IMR-90 (cell line): ENCODE results near the gene MTFR1L. TPM values are rescaled to one million over a fixed set of nuclear protein-coding genes. Genes with fewer than 3 reads are reported as not detected.

Source experiments
- ATAC-seq: fragments of 200-7000 bp; cut with Tn5 transposase; 2 replicates; pipeline ENCODE4 v1.9.1; 2020; ENCODE audit warnings: low read depth, mild to moderate bottlenecking, moderate library complexity
- BruUV-seq: library from RNA; stranded (reverse); fragments of 400-500 nt; replicated peaks from 2 replicates; lab custom pipeline; 2021; lab: Mats Ljungman, UMichigan
- CTCF ChIA-PET: fragments of 300-600 bp; formaldehyde crosslinking; extraction: SDS; loops from one replicate; lab custom pipeline; 2021; ENCODE audit warnings: antibody characterized with exemption; lab: Yijun Ruan, JAX
- POLR2A ChIA-PET: fragments of 300-600 bp; sonication (Branson Sonifier 250); formaldehyde crosslinking; loops from one replicate; lab custom pipeline; 2022; ENCODE audit warnings: antibody characterized with exemption; ENCODE audit not compliant: unreplicated experiment; lab: Charles Lee
- DNase-seq: peaks from one replicate; pipeline ENCODE4 v3.0.0; 2013
- H2AFZ ChIP-seq: replicated peaks from 2 replicates; pipeline ENCODE3; 2013; ENCODE audit warnings: low read length, mild to moderate bottlenecking; ENCODE audit not compliant: poor library complexity
- H2AK5ac ChIP-seq: 2 replicates; pipeline ENCODE4 v1.6.1; 2013; ENCODE audit warnings: low read depth, low read length, inconsistent platforms
- H2AK9ac ChIP-seq: replicated peaks from 2 replicates; pipeline ENCODE3; 2013; ENCODE audit warnings: mild to moderate bottlenecking, low read depth, low read length, moderate library complexity; ENCODE audit not compliant: poor library complexity
- H2BK120ac ChIP-seq: 2 replicates; pipeline ENCODE4 v1.6.1; 2013; ENCODE audit warnings: low read depth, low read length, inconsistent platforms
- H2BK15ac ChIP-seq: 3 replicates; pipeline ENCODE4 v1.6.1; 2013; ENCODE audit warnings: low read depth, low read length, inconsistent platforms
- H2BK20ac ChIP-seq: 2 replicates; pipeline ENCODE4 v1.6.1; 2013; ENCODE audit warnings: low read depth, mild to moderate bottlenecking, inconsistent platforms, low read length, moderate library complexity
- H2BK5ac ChIP-seq: 2 replicates; pipeline ENCODE4 v1.6.1; 2013; ENCODE audit warnings: mild to moderate bottlenecking, low read depth, low read length, inconsistent platforms; ENCODE audit not compliant: poor library complexity, severe bottlenecking
- H3K14ac ChIP-seq: replicated peaks from 2 replicates; pipeline ENCODE4 v1.6.1; 2013; ENCODE audit warnings: low read depth, low read length, inconsistent platforms
- H3K18ac ChIP-seq: 2 replicates; pipeline ENCODE4 v1.6.1; 2013; ENCODE audit warnings: low read depth, low read length, control low read depth
- H3K23ac ChIP-seq: 2 replicates; pipeline ENCODE4 v1.6.1; 2013; ENCODE audit warnings: low read depth, low read length, inconsistent platforms
- H3K27ac ChIP-seq: 2 replicates; pipeline ENCODE4 v1.5.1; 2013; ENCODE audit warnings: mild to moderate bottlenecking, control low read depth, low read length; ENCODE audit not compliant: insufficient read depth
- H3K27me3 ChIP-seq: 2 replicates; pipeline ENCODE4 v1.6.1; 2013; ENCODE audit warnings: low read length; ENCODE audit not compliant: control insufficient read depth, insufficient read depth
- H3K36me3 ChIP-seq: 2 replicates; pipeline ENCODE4 v1.6.1; 2013; ENCODE audit warnings: low read length, mixed read lengths; ENCODE audit not compliant: control insufficient read depth, insufficient read depth
- H3K4ac ChIP-seq: 2 replicates; pipeline ENCODE4 v1.6.1; 2013; ENCODE audit warnings: low read depth, low read length, inconsistent platforms
- H3K4me1 ChIP-seq: 2 replicates; pipeline ENCODE4 v1.6.1; 2013; ENCODE audit warnings: low read length, mixed read lengths; ENCODE audit not compliant: control insufficient read depth, insufficient read depth
- H3K4me2 ChIP-seq: 2 replicates; pipeline ENCODE4 v1.6.1; 2013; ENCODE audit warnings: low read depth, mild to moderate bottlenecking, control low read depth, low read length, moderate library complexity
- H3K4me3 ChIP-seq: 2 replicates; pipeline ENCODE4 v1.5.1; 2013; ENCODE audit warnings: low read depth, mild to moderate bottlenecking, control low read depth, low read length, moderate library complexity; ENCODE audit not compliant: insufficient read depth
- H3K56ac ChIP-seq: 2 replicates; pipeline ENCODE4 v1.6.1; 2013; ENCODE audit warnings: low read length, inconsistent platforms; ENCODE audit not compliant: insufficient read depth; ENCODE audit errors: extremely low read depth
- H3K79me1 ChIP-seq, 2 experiments: 2 replicates each; pipeline ENCODE4 v1.6.1; 2013; ENCODE audit warnings: low read length in 2 of 2, inconsistent platforms in 1 of 2, low read depth in 1 of 2
- H3K9ac ChIP-seq: 2 replicates; pipeline ENCODE4 v1.6.1; 2013; ENCODE audit warnings: low read depth, low read length, control low read depth
- H3K9me1 ChIP-seq: 2 replicates; pipeline ENCODE4 v1.6.1; 2013; ENCODE audit warnings: low read length, inconsistent platforms; ENCODE audit not compliant: insufficient read depth
- H3K9me3 ChIP-seq: 2 replicates; pipeline ENCODE4 v1.6.1; 2013; ENCODE audit warnings: low read length; ENCODE audit not compliant: control insufficient read depth, insufficient read depth
- H4K20me1 ChIP-seq: 2 replicates; pipeline ENCODE4 v1.6.1; 2013; ENCODE audit warnings: low read length, inconsistent platforms; ENCODE audit not compliant: insufficient read depth
- H4K5ac ChIP-seq: 2 replicates; pipeline ENCODE4 v1.6.1; 2013; ENCODE audit warnings: mild to moderate bottlenecking, low read depth, low read length, control low read depth
- H4K8ac ChIP-seq, 2 experiments: 2 replicates each; pipeline ENCODE4 v1.6.1; 2013; ENCODE audit warnings: low read depth in 2 of 2, low read length in 2 of 2, control low read depth in 1 of 2, inconsistent platforms in 1 of 2
- H4K91ac ChIP-seq: 2 replicates; pipeline ENCODE4 v1.6.1; 2013; ENCODE audit warnings: low read depth, low read length, inconsistent platforms; ENCODE audit not compliant: insufficient read depth
- BHLHE40 ChIP-seq: fragments of 150-350 bp; IDR thresholded peaks from 2 replicates; pipeline ENCODE4 v1.6.1; 2016; ENCODE audit warnings: mild to moderate bottlenecking, low read depth, low read length
- CEBPB ChIP-seq: IDR thresholded peaks from 2 replicates; pipeline ENCODE4 v1.6.1; 2012; ENCODE audit warnings: low read depth, low read length, improper control_type of control experiment
- CHD1 ChIP-seq: IDR thresholded peaks from 2 replicates; pipeline ENCODE4 v1.6.1; 2012; ENCODE audit warnings: low read depth, low read length, improper control_type of control experiment
- CTCF ChIP-seq: conservative IDR thresholded peaks from 2 replicates; pipeline ENCODE4 v1.5.1; 2012; ENCODE audit warnings: mild to moderate bottlenecking, low read depth, low read length, improper control_type of control experiment
- ELK1 ChIP-seq: fragments of 150-350 bp; IDR thresholded peaks from 2 replicates; pipeline ENCODE4 v1.6.1; 2016; ENCODE audit warnings: low read depth, mild to moderate bottlenecking, low read length, moderate library complexity, borderline replicate concordance
- FOS ChIP-seq: fragments of 150-350 bp; IDR thresholded peaks from 2 replicates; pipeline ENCODE4 v1.6.1; 2016; ENCODE audit warnings: low read depth, low read length
- MAFK ChIP-seq: IDR thresholded peaks from 2 replicates; pipeline ENCODE4 v1.6.1; 2012; ENCODE audit warnings: low read depth, low read length, improper control_type of control experiment
- MAZ ChIP-seq: IDR thresholded peaks from 2 replicates; pipeline ENCODE4 v1.6.1; 2012; ENCODE audit warnings: low read depth, mild to moderate bottlenecking, low read length, improper control_type of control experiment, moderate library complexity, borderline replicate concordance
- MXI1 ChIP-seq: IDR thresholded peaks from 2 replicates; pipeline ENCODE4 v1.6.1; 2012; ENCODE audit warnings: low read depth, mild to moderate bottlenecking, low read length, moderate library complexity, borderline replicate concordance
- POLR2A ChIP-seq: IDR thresholded peaks from 2 replicates; pipeline ENCODE4 v1.6.1; 2012; ENCODE audit warnings: mild to moderate bottlenecking, low read depth, low read length
- RAD21 ChIP-seq: IDR thresholded peaks from 2 replicates; pipeline ENCODE4 v1.6.1; 2012; ENCODE audit warnings: low read length, improper control_type of control experiment
- RFX5 ChIP-seq: IDR thresholded peaks from 2 replicates; pipeline ENCODE4 v1.8.0; 2012; ENCODE audit warnings: low read depth, mild to moderate bottlenecking, low read length, moderate library complexity
- SMC3 ChIP-seq: fragments of 150-350 bp; IDR thresholded peaks from 2 replicates; pipeline ENCODE4 v1.6.1; 2016; ENCODE audit warnings: low read depth, mild to moderate bottlenecking, antibody characterized with exemption, low read length, moderate library complexity
- USF2 ChIP-seq: fragments of 150-350 bp; IDR thresholded peaks from 2 replicates; pipeline ENCODE4 v1.6.1; 2017; ENCODE audit warnings: mild to moderate bottlenecking, antibody characterized with exemption, low read length, low read depth
- WGBS, 2 experiments: methylation state at CpG; one replicate each; pipeline versions ENCODE4 v1.1.5 to v1.1.7; 2013; ENCODE audit warnings: missing lambda C conversion rate in 2 of 2; ENCODE audit not compliant: insufficient read length in 1 of 2; ENCODE audit errors: extremely low coverage in 2 of 2; 5-methylcytosine and 5-hydroxymethylcytosine counted together
- dilution Hi-C: fragments of 300-500 bp; cut with HindIII; formaldehyde crosslinking; loops from one replicate; pipeline ENCODE4 v1.14.3; 2018; ENCODE audit warnings: low sequenced_read_pairs; ENCODE audit not compliant: unreplicated experiment
- in situ Hi-C: fragments of 300-500 bp; cut with MboI; formaldehyde crosslinking; loops from 3 replicates; pipeline ENCODE4 v1.14.3; 2019; ENCODE audit warnings: low sequenced_read_pairs, inconsistent platforms, mixed read lengths
- intact Hi-C: fragments of 100-400 bp; cut with micrococcal nuclease; formaldehyde crosslinking; loops from 2 replicates; pipeline ENCODE4 v1.10.0; 2022
- polyA plus RNA-seq, 3 experiments: library from polyadenylated mRNA; depleted of rRNA; stranded (reverse); fragments of >200 nt; gene quantifications; 2 replicates each; pipeline ENCODE4 v1.2.3, GENCODE V29; 2012; ENCODE audit warnings: low replicate concordance in 1 of 3
- total RNA-seq: library from RNA; depleted of rRNA; stranded (reverse); fragments of >200 nt; gene quantifications from 2 replicates; pipeline ENCODE4 v1.2.3, GENCODE V29; 2012

MTFR1L gene
- total and polyA plus RNA-seq, 2 of the 4 experiments (the other 2 are of a cell fraction): 69.1 to 69.7 TPM

- WGBS, 2 experiments: no CpG with 5 or more reads among the region's 5 CpGs
- Histone ChIP-seq H3K27me3 (no peaks in the 10 kb centered on the region), H4K8ac (no peak overlapping the region), H3K18ac (no peak overlapping the region), H3K9ac (no peak overlapping the region), H3K79me1 (peaks cover 4 to 10% of the 10 kb centered on the region in 2 experiments), H3K36me3 (peaks cover 56% of the 10 kb centered on the region), H3K4ac (no peak overlapping the region), H2BK20ac (no peak overlapping the region), H2BK5ac (no peak overlapping the region), H3K4me2 (no peak overlapping the region), H4K5ac (no peak overlapping the region), H4K20me1 (no peaks in the 10 kb centered on the region), H3K9me1 (no peaks in the 10 kb centered on the region; the same call in 1 of the 2 replicates), H3K27ac (no peak overlapping the region), H4K91ac (no peak overlapping the region), H2BK15ac (no peak overlapping the region), H2AK9ac (no peak overlapping the region), H2AFZ (no peak overlapping the region), H3K14ac (no peak overlapping the region), H3K4me1 (no peaks in the 10 kb centered on the region), H3K56ac (no peak overlapping the region), H3K9me3 (no peaks in the 10 kb centered on the region), H2BK120ac (no peak overlapping the region), H2AK5ac (no peak overlapping the region), H3K4me3 (no peak overlapping the region), H3K23ac (no peak overlapping the region)
- BruUV-seq: no TSS peak
- ChIA-PET CTCF (no interaction called here), POLR2A (no interaction called here)
- no peak for DNase-seq
- in situ Hi-C loops (no loop called here), intact Hi-C loops (no loop called here), dilution Hi-C loops (no loop called here)
- no peak for ATAC-seq
- TF ChIP-seq SMC3 (no peak), FOS (no peak), MXI1 (no peak), CTCF (no peak), MAZ (no peak), POLR2A (no peak), MAFK (no peak), USF2 (no peak), CHD1 (no peak), RAD21 (no peak), RFX5 (no peak), ELK1 (no peak), CEBPB (no peak), BHLHE40 (no peak)
These were observed 11.9 kb downstream of the MTFR1L start for GRCh38 chr1:25831569-25832196.
